HCT116 (cell line): Measurements from ENCODE around the gene SUN2. TPM values are rescaled to one million over a fixed set of nuclear protein-coding genes. Genes with fewer than 3 reads are reported as not detected.

Experiments
- ATAC-seq: fragments of 200-7000 bp; cut with Tn5 transposase; 2 replicates; pipeline ENCODE4 v1.9.1; 2020; ENCODE audit warnings: mild to moderate bottlenecking, moderate library complexity
- BruUV-seq: library from RNA; stranded (reverse); fragments of 400-500 nt; replicated peaks from 2 replicates; lab custom pipeline; 2021; lab: Mats Ljungman, UMichigan
- CTCF ChIA-PET: fragments of 300-600 bp; sonication (Branson Sonifier 250); formaldehyde crosslinking; loops from one replicate; lab custom pipeline; 2021; ENCODE audit warnings: antibody characterized with exemption; lab: Charles Lee
- POLR2A ChIA-PET: fragments of 300-600, 350-600 bp; sonication (Branson Sonifier 250); formaldehyde crosslinking; loops from one replicate; lab custom pipeline; 2021; ENCODE audit warnings: antibody characterized with exemption; lab: Charles Lee
- RAD21 ChIA-PET, 2 experiments: fragments of 300-600 bp; sonication (Branson Sonifier 250); formaldehyde crosslinking; loops; one replicate each; lab custom pipeline; 2023; ENCODE audit warnings: low total read pairs in 2 of 2; ENCODE audit not compliant: uncharacterized antibody in 2 of 2, unreplicated experiment in 2 of 2, low non-redundant PET in 1 of 2; lab: Charles Lee
- DNase-seq: peaks from one replicate; pipeline ENCODE4 v3.0.0-alpha.2; 2010; ENCODE audit warnings: low read depth, low spot score
- H2AFZ ChIP-seq: fragments of 200-600 bp; shearing (Covaris generic), sonication (generic); 2 replicates; pipeline ENCODE4 v1.6.1; 2017; ENCODE audit warnings: low read depth, mixed run types, mixed read lengths, antibody characterized with exemption, low read length; ENCODE audit not compliant: poor library complexity, severe bottlenecking
- H3K27ac ChIP-seq: 2 replicates; pipeline ENCODE4 v1.5.1; 2012; ENCODE audit warnings: low read depth, low read length
- H3K27me3 ChIP-seq: fragments of 200-600 bp; sonication (generic); 2 replicates; pipeline ENCODE4 v1.6.1; 2016; ENCODE audit warnings: mixed run types, low read length, mixed read lengths; ENCODE audit not compliant: insufficient read depth
- H3K36me3 ChIP-seq, 2 experiments: fragments of 200-500 bp in 1 of 2; fragments of 200-600 bp in 1 of 2; sonication (Bioruptor generic) in 1 of 2; sonication (generic) in 1 of 2; 2 replicates each; pipeline versions ENCODE4 v1.5.1 to v1.6.1; 2014 to 2016; ENCODE audit warnings: low read length in 2 of 2, inconsistent platforms in 1 of 2, mixed read lengths in 1 of 2, mixed run types in 1 of 2; ENCODE audit not compliant: insufficient read depth in 2 of 2, control insufficient read depth in 1 of 2
- H3K4me1 ChIP-seq, 2 experiments: fragments of 200-600 bp in 1 of 2; sonication (generic) in 1 of 2; 2 replicates each; pipeline versions ENCODE4 v1.5.1 to v1.6.1; 2012 to 2017; ENCODE audit warnings: low read length in 2 of 2, inconsistent platforms in 1 of 2, mild to moderate bottlenecking in 1 of 2, mixed read lengths in 1 of 2, mixed run types in 1 of 2, moderate library complexity in 1 of 2; ENCODE audit not compliant: insufficient read depth in 2 of 2, control insufficient read depth in 1 of 2
- H3K4me2 ChIP-seq: fragments of 200-600 bp; sonication (generic); 2 replicates; pipeline ENCODE4 v1.6.1; 2017; ENCODE audit warnings: mixed run types, low read length, mixed read lengths
- H3K4me3 ChIP-seq, 2 experiments: fragments of 200-600 bp in 1 of 2; sonication (generic) in 1 of 2; replicated peaks in 1 of 2; 2 replicates each; pipeline ENCODE4 v1.5.1; 2011 to 2016; ENCODE audit warnings: low read length in 2 of 2, control low read depth in 1 of 2, low read depth in 1 of 2, mild to moderate bottlenecking in 1 of 2, mixed read lengths in 1 of 2, mixed run types in 1 of 2
- H3K79me2 ChIP-seq: fragments of 200-600 bp; sonication (generic); 2 replicates; pipeline ENCODE4 v1.6.1; 2017; ENCODE audit warnings: mild to moderate bottlenecking, mixed run types, low read length, moderate library complexity, mixed read lengths; ENCODE audit not compliant: insufficient read depth
- H3K9ac ChIP-seq: fragments of 200-600 bp; sonication (generic); 2 replicates; pipeline ENCODE4 v1.6.1; 2016; ENCODE audit warnings: low read length, mixed read lengths
- H3K9me2 ChIP-seq: fragments of 200-600 bp; sonication (generic), shearing (Covaris generic); 2 replicates; pipeline ENCODE4 v1.6.1; 2017; ENCODE audit warnings: mixed run types, mild to moderate bottlenecking, moderate library complexity; ENCODE audit not compliant: insufficient read depth
- H3K9me3 ChIP-seq, 2 experiments: fragments of 200-500 bp in 1 of 2; fragments of 200-600 bp in 1 of 2; sonication (Bioruptor generic) in 1 of 2; sonication (generic) in 1 of 2; 2 replicates each; pipeline ENCODE4 v1.6.1; 2014 to 2017; ENCODE audit warnings: low read length in 2 of 2, mixed read lengths in 2 of 2, inconsistent platforms in 1 of 2, low read depth in 1 of 2, mild to moderate bottlenecking in 1 of 2, mixed run types in 1 of 2, moderate library complexity in 1 of 2; ENCODE audit not compliant: control insufficient read depth in 1 of 2, insufficient read depth in 1 of 2
- H4K20me1 ChIP-seq: fragments of 200-600 bp; sonication (generic), shearing (Covaris generic); 2 replicates; pipeline ENCODE4 v1.6.1; 2017; ENCODE audit warnings: mixed run types, mild to moderate bottlenecking, moderate library complexity; ENCODE audit not compliant: insufficient read depth
- ATF3 ChIP-seq: IDR thresholded peaks from 2 replicates; pipeline ENCODE4 v1.6.1; 2012
- CEBPB ChIP-seq: IDR thresholded peaks from 2 replicates; pipeline ENCODE4 v1.6.1; 2012; ENCODE audit warnings: low read depth
- CTCF ChIP-seq, 3 experiments: fragments of 200-600 bp in 1 of 3; sonication (generic) in 1 of 3; IDR thresholded peaks in 2 of 3; conservative IDR thresholded peaks in 1 of 3; 2 replicates each; pipeline ENCODE4 v1.5.1; 2012 to 2017; ENCODE audit warnings: low read depth in 2 of 3, low read length in 2 of 3, antibody characterized with exemption in 1 of 3, borderline replicate concordance in 1 of 3, control low read depth in 1 of 3, mild to moderate bottlenecking in 1 of 3, mixed read lengths in 1 of 3, mixed run types in 1 of 3, moderate library complexity in 1 of 3; ENCODE audit not compliant: insufficient read depth in 1 of 3
- EZH2 ChIP-seq: fragments of 200-600 bp; sonication (generic); IDR thresholded peaks from 2 replicates; pipeline ENCODE4 v1.6.1; 2017; ENCODE audit warnings: antibody characterized with exemption, mixed run types
- EZH2phosphoT487 ChIP-seq: fragments of 200-600 bp; IDR thresholded peaks from 2 replicates; pipeline ENCODE4 v1.6.1; 2018; ENCODE audit warnings: antibody characterized with exemption, borderline replicate concordance
- FOSL1 ChIP-seq: IDR thresholded peaks from 2 replicates; pipeline ENCODE4 v1.6.1; 2012; ENCODE audit warnings: low read depth
- RAD21 ChIP-seq: IDR thresholded peaks from 2 replicates; pipeline ENCODE4 v1.6.1; 2012; ENCODE audit warnings: low read depth, mild to moderate bottlenecking
- REST ChIP-seq: IDR thresholded peaks from 2 replicates; pipeline ENCODE4 v1.6.1; 2012; ENCODE audit warnings: low read depth
- SIN3A ChIP-seq: IDR thresholded peaks from 2 replicates; pipeline ENCODE4 v1.6.1; 2012; ENCODE audit warnings: low read depth
- SRF ChIP-seq: IDR thresholded peaks from 2 replicates; pipeline ENCODE4 v1.6.1; 2012; ENCODE audit warnings: low read depth
- TCF7L2 ChIP-seq: IDR thresholded peaks from 2 replicates; pipeline ENCODE4 v1.7.0; 2011; ENCODE audit warnings: borderline replicate concordance, inconsistent platforms; ENCODE audit not compliant: insufficient read depth, insufficient read length; ENCODE audit errors: extremely low read depth
- YY1 ChIP-seq: IDR thresholded peaks from 2 replicates; pipeline ENCODE4 v1.6.1; 2011; ENCODE audit warnings: low read length, low read depth, moderate library complexity, mild to moderate bottlenecking; ENCODE audit not compliant: insufficient replicate concordance; ENCODE audit errors: extremely low read depth
- ZBTB33 ChIP-seq: IDR thresholded peaks from 2 replicates; pipeline ENCODE4 v1.6.1; 2011; ENCODE audit warnings: mild to moderate bottlenecking, low read length, moderate library complexity; ENCODE audit not compliant: insufficient replicate concordance; ENCODE audit errors: extremely low read depth
- ZFX ChIP-seq: fragments of 450-650 bp; IDR thresholded peaks from 2 replicates; pipeline ENCODE4 v1.6.1; 2017
- ZNF274 ChIP-seq: fragments of 200-500 bp; sonication (Bioruptor generic); IDR thresholded peaks from 2 replicates; pipeline ENCODE4 v1.6.1; 2014; ENCODE audit warnings: mild to moderate bottlenecking, low read depth, low read length, inconsistent platforms
- intact Hi-C: fragments of 100-400 bp; cut with micrococcal nuclease; formaldehyde crosslinking; loops from 2 replicates; pipeline ENCODE4 v1.10.0; 2022
- total RNA-seq: library from RNA; stranded (reverse); gene quantifications from one replicate; pipeline ENCODE4 v1.2.1, GENCODE V29; 2021; ENCODE audit not compliant: unreplicated experiment

Gene SUN2
- total RNA-seq, 1 experiment from 2014 or later, result 71.6 TPM

- TF ChIP-seq ZNF274 (no peak), FOSL1 (no peak), REST (no peak), ZFX (no peak), SRF (no peak)
- TF ChIP-seq, all 23 proteins: peak for 0
These were observed 15.6 kb downstream of the SUN2 start (continued) for GRCh38 chr22:38740116-38740723.

- intact Hi-C loops, result no loop called here
- Histone ChIP-seq H3K36me3 (peaks cover 36 to 44% of the 10 kb centered on the region in 2 experiments; a peak in 3 of 4 replicates), H2AFZ (no peak overlapping the region), H3K79me2 (no peaks in the 10 kb centered on the region), H3K4me2 (no peak overlapping the region), H3K9me2 (no peaks in the 10 kb centered on the region), H3K4me3 (no peak overlapping the region), H3K9ac (no peak overlapping the region), H4K20me1 (no peaks in the 10 kb centered on the region), H3K27me3 (no peaks in the 10 kb centered on the region), H3K27ac (no peak overlapping the region), H3K4me1 (peaks cover 7 to 14% of the 10 kb centered on the region in 2 experiments), H3K9me3 (no peaks in the 10 kb centered on the region)
- ChIA-PET RAD21 (no interaction called here), CTCF (interaction anchor here (0.5 to 1.6 kb wide), 3 partner anchors 18 to 29 kb away, joined by 3 to 4 read pairs (median 3); no protein-coding TSS in a partner anchor), POLR2A (no interaction called here)
- ATAC-seq (no peak), DNase-seq (no peak)
- no TSS peak for BruUV-seq
- TF ChIP-seq EZH2phosphoT487, result no peak
- no peak for TF ChIP-seq CEBPB
- no peak for TF ChIP-seq RAD21
- no peak for TF ChIP-seq ZNF274
- TF ChIP-seq SRF, result no peak
- TF ChIP-seq CTCF (IDR thresholded peaks at IDR 0.05 in 2 of 3, conservative IDR thresholded peaks at IDR 0.05 in 1 of 3; ENCODE audit: borderline replicate concordance in 1 of 3, insufficient read depth in 1 of 3, low read depth in 2 of 3, low read length in 2 of 3), result no peak
- no peak for TF ChIP-seq ZBTB33
- no peak for TF ChIP-seq SIN3A
- no peak for TF ChIP-seq ATF3
- TF ChIP-seq YY1, result no peak
- TF ChIP-seq TCF7L2, result no peak
- TF ChIP-seq EZH2, result no peak
These were observed 16.3 kb downstream of the SUN2 start for GRCh38 chr22:38739300-38740055.
